Adrenal gland (tissue), 12 donors: ENCODE measurements around the gene MFRP. TPM values are rescaled to one million over a fixed set of nuclear protein-coding genes. Genes with fewer than 3 reads are reported as not detected.

Experiments used
- DNase-seq, 7 donors: peaks; one replicate each; pipeline ENCODE4 v3.0.0-alpha.2; 2019 to 2020
- H3K27ac ChIP-seq, 5 donors: fragments of 200-600 bp; sonication (generic) in 4 of 5; 1 replicate in 3 of 5; 2 replicates in 2 of 5; pipeline versions ENCODE4 v1.5.1 to v1.8.0; 2016 to 2020; ENCODE audit warnings: mild to moderate bottlenecking in 1 of 5
- H3K27me3 ChIP-seq: fragments of 200-600 bp; 2 replicates; pipeline ENCODE4 v1.8.0; 2021
- H3K36me3 ChIP-seq, 2 donors: fragments of 200-600 bp; replicated peaks in 1 of 2; 1 replicate in 1 of 2; 2 replicates in 1 of 2; pipeline versions ENCODE4 v1.5.1 to v1.8.0; 2018 to 2022
- H3K4me1 ChIP-seq, 2 donors: fragments of 200-600 bp; replicated peaks in 1 of 2; 1 replicate in 1 of 2; 2 replicates in 1 of 2; pipeline versions ENCODE4 v1.5.1 to v1.8.0; 2018 to 2021
- H3K4me3 ChIP-seq, 4 donors: fragments of 200-600 bp; sonication (generic) in 3 of 4; one replicate each; pipeline ENCODE4 v1.5.1; 2016 to 2018
- H3K9me3 ChIP-seq, 3 donors: fragments of 200-600 bp; sonication (generic) in 1 of 3; replicated peaks in 1 of 3; 1 replicate in 2 of 3; 2 replicates in 1 of 3; pipeline versions ENCODE4 v1.5.1 to v1.8.0; 2016 to 2021
- CTCF ChIP-seq, 6 experiments: fragments of 450-650 bp in 4 of 6; fragments of 200-600 bp in 2 of 6; sonication (generic) in 1 of 6; IDR thresholded peaks; 1 replicate in 5 of 6; 2 replicates in 1 of 6; pipeline versions ENCODE4 v1.5.1 to v1.8.0; 2016 to 2021; ENCODE audit warnings: antibody characterized with exemption in 6 of 6, mild to moderate bottlenecking in 2 of 6, moderate library complexity in 1 of 6
- POLR2A ChIP-seq, 2 donors: fragments of 450-650 bp; IDR thresholded peaks; one replicate each; pipeline ENCODE4 v1.6.1; 2017; ENCODE audit warnings: antibody characterized with exemption in 2 of 2, mild to moderate bottlenecking in 2 of 2, moderate library complexity in 1 of 2
- WGBS, 4 donors: extraction: QIAGEN DNeasy Blood & Tissue Kit in 2 of 4; methylation state at CpG; one replicate each; pipeline versions ENCODE4 v1.1.5 to v1.1.7; 2013 to 2017; 5-methylcytosine and 5-hydroxymethylcytosine counted together
- intact Hi-C, 2 donors: fragments of 100-400 bp; cut with DNase I; formaldehyde crosslinking; loops; one replicate each; pipeline versions ENCODE4 v1.14.1 to v1.15.0; 2022 to 2023
- polyA plus RNA-seq, 3 donors: library from polyadenylated mRNA; stranded (reverse); fragments of 200-250 nt in 2 of 3; fragments of 350-450 nt in 1 of 3; fragmentation: Illumina TruSeq in 1 of 3; extraction: RNeasy Lipid Tissue Mini Kit (QIAGEN cat#74804) in 1 of 3; gene quantifications; one replicate each; pipeline ENCODE4 v1.2.3, GENCODE V29; 2013 to 2014
- total RNA-seq, 9 donors: library from RNA; depleted of rRNA in 4 of 9; stranded (reverse); fragments of >200 nt in 4 of 9; fragments of 120-200 nt in 1 of 9; fragmentation: NEBNext Ultra II Directional in 1 of 9; extraction: Animal tissue kit (Norgen Biotek cat#: 25700) in 1 of 9; gene quantifications; one replicate each; pipeline versions ENCODE4 v1.1.0 to v1.2.4, GENCODE V29; 2013 to 2023
- donor health status: healthy with polysubstance abuse.
- donor health status: Bipolar disorder and iron deficiency.
- donor health status: DM: yes; HTN: yes; CAD: no.
- donor health status: DM: no; HTN: no; CAD: no.
- donor health status: DM: no; HTN: no; CAD: no.
- donor health status: DM: yes; HTN: yes; CAD: no.

The MFRP gene
- total and polyA plus RNA-seq, 12 donors, result under 0.01 TPM; not detected in 11

- H3K9me3 ChIP-seq, result no peaks in the 10 kb centered on the region
- H3K4me3 ChIP-seq, result peak overlapping the region in 2 of 4 donors; percentile 28 to 72
- WGBS, 4 donors, result 3 to 23% (median 10%) methylated on average over 4 to 87 of the region's 88 CpGs
- H3K36me3 ChIP-seq, result peaks cover 0 to 4% of the 10 kb centered on the region in 2 donors
- H3K27ac ChIP-seq, result peak overlapping the region in 4 of 5 donors; percentile 78 to 89 (median 83)
- peaks cover 55 to 59% of the 10 kb centered on the region in 2 donors for H3K4me1 ChIP-seq
- H3K27me3 ChIP-seq, result no peaks in the 10 kb centered on the region
- TF ChIP-seq POLR2A (IDR thresholded peaks at IDR 0.05) (peak; percentile 44 to 92), CTCF (IDR thresholded peaks at IDR 0.05) (no peak)
- intact Hi-C loops, result no loop called here
- peak in 6 of 7 donors; percentile 60 to 80 (median 71) for DNase-seq
Observed at GRCh38 chr11:119363851-119364590, 17.5 kb upstream of the MFRP start.

DNA sequence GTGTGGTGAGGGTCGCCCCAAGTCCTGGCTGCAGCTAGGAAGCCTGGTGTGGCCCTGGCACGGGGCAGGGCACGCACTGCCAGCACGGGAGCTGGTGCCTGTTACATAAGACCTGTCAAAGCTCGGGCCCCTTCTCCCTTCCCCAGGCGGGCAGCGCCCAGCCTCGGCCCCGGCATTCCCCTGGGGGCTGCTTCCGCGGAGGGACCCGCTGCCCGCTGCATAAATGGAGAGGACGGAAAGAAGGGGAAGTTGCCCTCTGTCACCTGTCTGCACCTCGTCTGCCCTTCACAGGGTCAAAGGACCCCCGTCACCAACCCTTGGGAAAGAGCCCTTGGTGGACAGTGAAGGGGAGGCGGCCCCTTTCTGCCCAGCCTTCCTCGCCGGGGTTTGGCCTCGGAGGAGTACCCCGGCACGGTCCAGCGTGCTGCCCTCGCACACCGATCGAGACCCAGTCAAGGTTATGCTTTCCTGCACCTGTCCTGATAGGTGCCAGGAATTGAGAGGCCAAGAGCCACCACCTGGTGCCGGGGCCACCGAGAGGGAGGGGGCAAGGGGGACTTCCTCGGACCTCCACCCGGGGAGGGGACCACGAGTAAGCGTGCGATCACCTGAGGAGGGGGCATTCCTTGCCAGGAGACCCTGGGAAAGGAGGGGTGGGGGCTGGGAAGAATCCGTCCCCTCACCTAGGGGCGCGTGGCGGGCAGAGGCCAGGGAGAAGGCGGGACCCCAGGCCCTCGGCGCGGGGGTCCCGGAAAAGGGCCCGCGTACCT, 16.8 kb upstream of the MFRP start:
- Histone ChIP-seq H3K4me3 (peak overlapping the region in 2 of 4 donors; percentile 28 to 72), H3K27me3 (no peaks in the 10 kb centered on the region), H3K27ac (peak overlapping the region in 4 of 5 donors; percentile 78 to 89 (median 83)), H3K4me1 (peaks cover 48 to 52% of the 10 kb centered on the region in 2 donors), H3K36me3 (peaks cover 0 to 11% of the 10 kb centered on the region in 2 donors), H3K9me3 (no peaks in the 10 kb centered on the region)
- intact Hi-C loops, result no loop called here
- TF ChIP-seq POLR2A (IDR thresholded peaks at IDR 0.05), result peak in 1 of 2 donors; percentile 27
- TF ChIP-seq CTCF (IDR thresholded peaks at IDR 0.05), result no peak
- 34 to 46% (median 40%) methylated on average over 20 to 44 of the region's 44 CpGs for WGBS, 4 donors
- DNase-seq, result peak in 5 of 7 donors; percentile 42 to 69 (median 54)

- peaks cover 43 to 46% of the 10 kb centered on the region in 2 donors for H3K4me1 ChIP-seq
- intact Hi-C loops, result no loop called here
- peak overlapping the region in 1 of 4 donors; percentile 72 for H3K4me3 ChIP-seq
- H3K27ac ChIP-seq, result peak overlapping the region; percentile 78 to 89 (median 81)
- 90 to 95% (median 91%) methylated on average over 2 to 5 of the region's 5 CpGs for WGBS, 4 donors
- H3K9me3 ChIP-seq, result no peaks in the 10 kb centered on the region
- DNase-seq, result no peak
- no peaks in the 10 kb centered on the region for H3K27me3 ChIP-seq
- H3K36me3 ChIP-seq, result peaks cover 0 to 17% of the 10 kb centered on the region in 2 donors
- TF ChIP-seq POLR2A (IDR thresholded peaks at IDR 0.05) (no peak), CTCF (IDR thresholded peaks at IDR 0.05) (no peak)
Observed at GRCh38 chr11:119362741-119363080, 16.2 kb upstream of the MFRP start.
